Measurements from ENCODE around the gene QKI.

Gene QKI

DNA sequence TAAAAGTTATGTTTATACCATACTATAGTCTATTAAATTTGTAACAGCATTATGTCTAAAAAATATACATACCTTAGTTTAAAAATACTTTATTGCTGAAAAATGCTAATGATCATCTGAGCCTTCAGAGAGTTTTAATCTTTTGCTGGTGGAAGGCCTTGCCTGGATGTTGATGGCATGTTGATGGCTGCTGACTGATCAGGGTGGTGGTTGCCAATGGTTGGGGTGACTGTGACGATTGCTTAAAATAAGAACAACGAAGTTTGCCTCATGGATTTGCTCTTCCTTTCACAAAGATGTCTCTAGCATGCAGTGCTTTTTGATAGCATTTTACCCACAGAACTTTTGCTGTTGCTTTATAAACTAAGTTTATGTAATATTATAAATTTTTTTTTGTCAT is 68.6 kb downstream of the QKI start:
- DNase-seq, result no peak

DNA sequence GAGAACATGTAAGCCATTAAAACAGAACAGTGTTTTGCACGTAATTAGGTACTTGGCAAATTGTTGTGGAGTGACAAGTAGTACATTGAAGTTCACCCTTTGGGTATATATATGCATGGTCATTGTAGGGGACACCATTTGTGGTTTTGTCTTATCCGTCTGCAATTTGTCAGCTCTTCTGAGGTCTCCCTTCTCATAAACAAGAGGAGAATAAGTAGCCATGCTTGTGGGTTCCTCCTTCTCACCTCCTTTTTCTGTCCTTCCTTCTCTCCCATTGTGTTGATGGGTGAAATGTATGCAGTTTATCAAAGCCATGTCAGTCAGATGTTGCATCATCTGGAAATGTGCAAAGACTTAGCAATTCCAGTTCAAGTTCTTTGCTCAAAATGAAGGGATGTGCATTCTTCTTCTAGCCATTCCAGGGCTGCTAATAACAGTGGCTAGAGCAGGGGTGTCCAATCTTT is 70.9 kb downstream of the QKI start:
- no peak for DNase-seq

DNA sequence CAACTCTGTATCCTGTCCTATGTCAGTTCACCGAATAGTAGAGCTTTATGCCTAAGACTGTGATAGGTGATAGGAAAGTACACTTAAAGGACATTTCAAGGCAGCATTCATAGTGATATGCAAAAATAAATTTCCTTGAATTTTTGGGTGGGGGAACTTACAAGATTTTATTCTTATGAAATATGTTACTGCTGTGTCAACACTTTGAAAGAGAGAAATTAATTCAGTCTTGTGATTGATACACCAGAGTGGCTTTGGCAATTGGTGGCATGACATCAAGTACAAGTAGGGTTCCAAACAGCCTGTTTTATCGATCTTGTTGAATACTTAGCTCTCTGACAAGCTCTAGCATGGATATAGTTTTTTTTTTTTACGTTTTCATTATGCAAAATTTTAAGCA is 72.3 kb downstream of the QKI start:
- DNase-seq, result no peak

DNA sequence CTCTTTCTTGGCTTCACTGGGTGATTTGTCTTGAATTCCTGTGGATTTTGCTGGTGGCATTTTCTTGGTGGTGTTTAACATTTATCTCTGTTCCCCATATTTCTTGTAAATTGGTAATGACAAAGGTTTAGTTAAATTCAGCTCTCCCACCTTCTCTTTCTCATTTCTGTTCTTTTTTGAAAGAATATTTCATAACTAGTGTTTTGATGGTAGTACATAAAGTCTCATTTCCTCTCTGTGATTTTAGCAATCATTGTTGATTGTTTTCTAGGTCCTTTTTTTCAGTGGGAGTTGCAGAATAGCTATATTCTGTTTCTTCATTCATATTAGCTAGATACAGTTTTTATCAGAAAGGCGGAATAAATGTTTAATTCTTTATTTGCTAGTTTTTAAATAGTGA is 73.1 kb downstream of the QKI start:
- no peak for DNase-seq

DNA sequence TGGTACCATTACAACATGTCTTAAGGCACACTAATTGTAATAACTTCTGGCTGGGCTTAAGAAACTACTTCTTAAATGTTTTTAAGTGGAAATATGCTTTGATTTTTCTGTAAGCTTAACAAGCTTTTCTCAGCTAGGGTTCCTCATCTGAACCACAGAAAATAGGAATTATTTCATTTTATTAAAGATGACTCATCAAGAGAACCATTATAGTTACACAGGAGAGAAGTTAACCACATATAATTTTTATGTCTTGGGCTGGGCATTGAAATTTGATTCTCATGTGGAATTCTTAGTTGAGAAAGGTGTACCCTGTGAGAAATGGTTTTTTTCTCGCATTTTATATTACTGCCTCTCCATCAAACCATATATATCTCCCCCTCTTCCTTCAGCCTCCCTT is 75.1 kb downstream of the QKI start:
- DNase-seq, result no peak

DNA sequence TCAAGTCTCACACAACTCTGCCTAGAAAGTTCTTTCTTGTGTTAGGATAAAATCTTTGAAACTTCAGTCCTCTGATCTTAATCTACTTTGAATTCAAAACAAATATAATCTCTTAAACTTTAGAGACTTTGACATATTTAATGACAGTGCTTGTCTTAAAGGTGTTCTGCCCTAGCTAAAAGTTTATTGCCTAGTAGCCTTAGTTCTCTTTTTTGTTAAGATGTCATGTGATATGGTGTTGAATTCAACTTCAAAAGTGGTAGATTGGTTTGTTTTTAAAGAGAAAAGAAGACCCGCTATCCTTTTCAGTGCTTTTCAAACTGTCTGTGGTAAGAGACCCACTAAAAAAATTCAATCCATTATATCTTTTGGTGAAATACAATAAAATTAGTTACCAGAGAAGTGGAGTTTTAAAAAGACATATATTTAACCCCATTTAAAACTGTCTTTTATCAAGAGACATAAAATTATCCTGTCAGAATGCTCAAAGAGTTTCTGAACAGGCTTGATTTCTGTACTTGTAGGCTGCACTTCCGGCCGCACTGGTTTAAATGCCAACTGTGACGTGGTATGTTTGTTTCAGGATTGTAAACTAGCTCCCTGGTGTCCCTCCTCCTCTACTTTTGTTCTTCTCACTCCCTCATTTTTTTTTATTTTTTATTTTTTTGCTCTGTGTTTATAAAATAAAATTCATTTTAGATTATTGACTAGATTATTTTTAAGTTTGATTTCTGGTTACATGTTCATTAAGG is 76.5 kb downstream of the QKI start:
- peak in 23 of 51 donors; percentile 3 to 59 (median 21) for DNase-seq

DNA sequence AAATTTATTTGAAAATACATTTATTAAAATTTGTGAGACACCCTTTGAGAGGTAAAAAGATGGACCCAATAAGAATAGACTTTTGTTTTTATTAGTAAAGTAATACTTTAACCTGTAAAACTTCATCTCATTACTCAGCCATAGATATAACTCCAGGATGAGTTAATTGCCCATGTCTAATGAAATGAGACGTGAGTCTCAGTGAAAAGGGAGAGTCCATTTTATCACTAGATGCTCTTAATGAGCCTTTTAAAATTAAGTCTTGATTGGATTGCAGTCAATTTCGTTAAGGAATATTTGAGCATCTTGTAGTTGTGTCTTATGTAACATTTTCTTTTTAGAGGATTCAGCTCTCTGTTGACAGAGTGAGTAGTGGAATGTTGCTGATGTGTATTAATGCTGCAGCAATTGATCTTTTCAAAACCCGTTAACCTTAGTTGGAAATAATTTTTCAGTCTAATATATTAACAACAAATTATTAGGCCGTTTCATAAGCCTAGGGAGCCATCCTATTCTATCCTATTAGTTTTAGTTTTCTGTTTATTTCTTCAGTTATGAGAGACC is 77.3 kb downstream of the QKI start:
- no peak for DNase-seq

DNA sequence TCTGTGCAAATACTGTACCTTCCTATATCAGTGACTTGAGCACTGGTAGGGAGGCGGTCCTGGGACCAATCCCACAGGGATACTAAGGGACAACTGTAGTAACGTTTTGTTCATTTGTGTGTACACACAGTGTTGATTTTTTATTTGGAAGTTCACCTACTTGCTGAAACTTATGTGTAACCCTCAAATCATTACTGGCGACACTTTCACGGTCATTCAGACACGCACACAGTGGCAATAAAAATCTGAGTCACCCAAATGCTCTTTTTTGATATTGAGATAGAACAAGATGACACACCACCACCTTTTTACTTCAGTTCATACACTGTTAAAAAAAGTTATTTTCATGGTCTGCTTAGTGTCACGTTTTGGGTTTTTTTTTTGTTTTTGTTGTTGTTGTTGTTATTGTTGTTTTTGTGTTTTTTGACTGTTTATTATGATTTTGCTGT is 79.8 kb downstream of the QKI start:
- DNase-seq, result no peak

DNA sequence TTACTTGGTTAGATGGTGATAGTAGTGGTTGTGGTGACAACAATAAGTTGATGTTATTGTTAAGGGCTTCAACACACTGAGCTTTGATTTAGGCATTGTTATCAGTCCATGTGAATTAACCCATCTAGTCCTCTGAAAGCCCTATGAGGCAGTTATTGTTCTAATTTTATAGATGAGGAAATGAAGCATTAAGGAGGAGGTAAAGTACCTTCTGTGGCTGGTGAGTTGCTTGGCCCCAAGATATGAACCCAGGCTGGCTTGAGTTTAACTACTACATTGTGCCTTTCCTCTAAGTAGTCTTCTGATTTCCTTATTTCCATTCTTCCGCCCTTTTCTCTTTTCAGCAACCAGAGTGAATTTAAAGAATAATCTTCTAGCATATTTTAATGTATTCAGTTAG is 81.7 kb downstream of the QKI start:
- no peak for DNase-seq

DNA sequence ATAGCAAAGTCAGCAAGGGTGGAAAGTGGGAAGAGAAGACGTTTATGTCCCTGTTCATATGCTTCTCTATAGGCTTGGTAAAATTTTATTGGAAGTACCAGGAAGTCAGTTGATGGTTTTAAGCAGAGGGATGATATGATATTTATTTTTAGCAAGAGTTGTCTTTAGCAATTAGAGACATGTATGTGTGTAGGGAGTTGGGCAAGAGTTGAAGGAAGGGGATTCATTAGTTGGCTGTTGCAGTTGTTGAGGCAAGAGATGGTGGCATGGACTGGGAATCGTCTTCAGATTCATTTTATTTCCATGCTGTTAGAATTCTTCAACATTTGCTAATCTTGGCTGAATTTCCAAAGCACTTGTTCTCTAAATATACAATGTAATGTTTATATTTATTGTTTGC is 85.6 kb downstream of the QKI start:
- DNase-seq, result no peak

DNA sequence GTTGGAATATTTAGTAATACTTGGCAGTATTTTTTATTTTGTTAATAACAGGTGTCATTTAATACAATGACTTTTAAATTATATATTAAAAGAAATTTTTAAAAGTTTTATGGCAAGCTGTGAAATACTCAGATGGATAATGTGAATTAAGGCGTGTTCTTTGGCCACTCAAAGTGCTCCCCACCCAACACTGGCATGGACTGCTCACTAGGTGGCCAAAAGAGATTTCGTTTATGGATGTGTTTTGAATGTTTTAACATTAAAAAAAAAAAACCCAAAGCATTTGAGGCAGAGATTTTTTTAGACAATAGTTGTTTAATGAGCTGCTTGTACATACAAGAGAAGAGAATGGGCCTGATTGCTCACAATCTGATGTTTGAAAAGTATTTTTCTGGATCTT is 86.5 kb downstream of the QKI start:
- DNase-seq, result no peak

DNA sequence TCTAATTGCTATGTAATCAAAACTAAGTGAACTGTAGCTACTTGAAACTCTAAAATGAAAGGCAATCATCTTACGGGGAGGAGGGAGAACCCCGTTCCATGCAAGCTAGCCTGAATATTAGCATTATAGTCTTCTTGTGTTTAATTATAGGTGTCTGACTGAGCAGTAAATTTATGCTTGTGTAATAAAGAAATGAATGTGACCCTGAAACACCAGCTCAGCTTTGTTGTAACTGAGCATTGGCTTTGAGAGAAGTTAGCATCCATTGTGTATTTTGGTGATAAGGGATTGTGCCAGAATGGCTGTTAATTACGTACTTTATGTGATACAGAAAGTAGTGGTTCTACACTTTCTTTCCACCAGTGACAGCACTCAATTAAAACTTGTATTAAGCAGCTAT is 86.9 kb downstream of the QKI start:
- DNase-seq, result no peak

DNA sequence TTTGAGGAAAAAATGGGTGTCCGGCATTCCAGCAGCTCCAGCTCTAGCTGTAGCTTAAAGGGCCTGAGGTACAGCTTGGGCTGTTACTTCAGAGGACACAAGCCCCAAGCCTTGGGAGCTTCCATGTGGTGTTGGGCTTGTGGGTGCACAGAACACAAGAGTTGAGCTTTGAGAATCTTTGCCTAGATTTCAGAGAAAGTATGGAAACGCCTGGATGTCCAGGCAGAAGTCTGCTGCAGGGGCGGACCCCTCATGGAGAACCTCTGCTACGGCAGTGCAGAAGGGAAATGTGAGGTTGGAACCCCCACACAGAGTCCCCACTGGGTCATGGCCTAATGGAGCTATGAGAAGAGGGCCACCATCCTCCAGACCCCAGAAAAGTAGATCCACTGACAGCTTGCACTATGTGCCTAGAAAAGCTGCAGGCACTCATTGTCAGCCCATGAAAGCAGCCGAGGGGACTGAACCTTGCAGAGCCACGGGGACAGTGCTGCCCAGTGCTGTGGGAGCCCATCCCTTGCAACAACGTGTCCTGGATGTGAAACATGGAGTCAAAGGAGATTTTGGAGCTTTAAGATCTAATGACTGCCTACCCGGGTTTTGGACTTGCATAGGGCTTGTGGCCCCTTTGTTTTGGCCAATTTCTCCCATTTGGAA is 90.6 kb downstream of the QKI start:
- no peak for DNase-seq

DNA sequence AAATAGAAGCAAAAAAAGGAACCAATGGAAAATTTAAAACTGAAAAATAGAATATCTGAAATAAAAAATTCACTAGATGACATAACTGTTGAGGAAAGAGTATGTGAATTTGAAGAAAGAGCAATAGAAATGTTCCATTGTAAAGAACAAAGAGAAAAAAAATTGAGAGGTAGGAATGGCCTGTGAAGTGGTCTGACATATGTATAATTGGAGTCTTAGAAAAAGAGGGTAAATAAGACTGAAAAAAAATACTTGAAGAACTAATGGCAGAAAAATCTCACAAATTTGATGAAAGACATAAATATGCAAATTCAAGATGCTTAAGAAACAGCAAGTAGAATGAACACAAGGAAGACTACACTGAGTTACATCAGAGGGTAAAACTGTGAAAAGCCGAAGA is 93.4 kb downstream of the QKI start:
- DNase-seq, result no peak

DNA sequence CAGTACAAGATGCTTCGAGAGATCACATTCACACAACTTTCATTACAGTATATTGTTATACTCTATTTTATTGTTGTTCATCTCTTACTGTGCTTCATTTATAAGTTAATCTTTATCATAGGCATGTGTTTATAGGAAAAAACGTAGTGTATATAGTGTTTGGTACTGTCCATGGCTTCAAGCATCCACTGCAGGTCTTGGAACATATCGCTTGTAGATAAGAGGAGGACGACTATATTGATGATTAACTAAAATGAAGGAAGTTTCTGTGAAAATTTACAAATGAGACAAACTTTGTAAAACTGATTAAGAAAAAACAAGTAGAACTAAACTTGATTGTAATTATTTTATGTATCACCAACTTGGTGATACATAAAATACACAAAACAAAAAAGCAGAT is 98.5 kb downstream of the QKI start:
- DNase-seq, result no peak

DNA sequence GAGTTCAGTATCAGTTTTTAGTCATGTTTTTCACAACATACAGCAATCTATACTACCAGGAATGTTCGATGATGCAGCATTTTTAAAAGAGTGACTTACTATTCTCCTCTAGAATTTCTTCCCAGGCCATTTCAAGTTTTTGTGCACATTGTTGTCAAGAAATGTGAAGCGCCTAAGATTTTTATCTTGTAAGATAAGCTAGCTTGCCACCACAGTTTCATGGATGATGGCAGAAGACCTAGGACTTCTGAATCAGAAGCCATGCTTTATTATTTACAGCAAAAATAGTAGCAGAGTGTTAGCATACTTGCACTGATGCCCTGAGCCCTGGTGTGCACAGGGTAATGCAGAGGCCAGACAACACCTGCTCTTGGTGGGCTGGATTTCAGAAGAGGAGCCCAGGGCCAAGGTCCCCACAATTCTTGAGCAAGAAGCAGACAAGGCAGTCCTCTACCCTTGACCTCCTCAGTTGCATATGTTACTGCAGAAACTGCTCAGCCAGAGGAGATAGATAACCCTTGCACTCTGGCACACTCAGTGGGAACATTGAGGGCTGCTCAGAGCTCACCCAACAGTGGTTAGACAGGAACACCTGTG is 99.2 kb downstream of the QKI start:
- no peak for DNase-seq

DNA sequence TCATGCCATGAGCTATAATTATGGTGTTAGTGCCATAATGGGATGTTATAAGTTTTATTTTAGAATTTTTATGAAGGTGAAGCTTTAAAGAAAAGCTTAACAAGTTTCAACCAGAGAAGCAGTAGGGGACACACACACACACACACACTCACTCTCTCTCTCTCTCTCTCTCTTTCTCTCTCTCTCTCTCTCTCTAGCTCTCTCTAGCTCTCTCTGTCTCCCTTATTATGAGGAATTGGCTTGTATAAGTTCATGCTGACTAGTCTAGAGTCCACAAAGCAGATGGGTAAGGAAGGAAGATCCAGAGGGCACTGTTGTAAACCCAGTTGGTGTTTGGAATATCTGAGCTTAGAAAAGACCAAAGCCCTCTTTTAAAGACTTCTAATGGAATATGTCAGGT is 102.4 kb downstream of the QKI start:
- DNase-seq, result no peak

DNA sequence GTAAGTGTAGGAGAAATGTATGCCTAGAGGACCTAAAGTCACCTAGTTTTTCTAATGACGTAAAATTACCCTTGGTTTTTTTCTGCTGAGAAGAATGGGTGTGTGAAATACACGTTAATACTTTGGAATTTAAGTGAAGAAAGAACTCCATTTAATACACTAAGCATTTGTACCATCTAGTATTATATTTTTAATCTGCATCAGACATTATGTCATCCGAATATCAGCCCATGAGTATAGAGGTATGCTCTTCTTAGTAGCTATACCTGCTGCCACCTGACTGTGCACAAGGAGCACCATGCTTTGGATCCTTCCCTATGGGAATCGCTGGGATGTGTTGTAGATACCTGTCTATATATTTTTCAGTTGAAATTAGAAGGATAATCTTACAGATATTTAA is 106.4 kb downstream of the QKI start:
- DNase-seq, result no peak

DNA sequence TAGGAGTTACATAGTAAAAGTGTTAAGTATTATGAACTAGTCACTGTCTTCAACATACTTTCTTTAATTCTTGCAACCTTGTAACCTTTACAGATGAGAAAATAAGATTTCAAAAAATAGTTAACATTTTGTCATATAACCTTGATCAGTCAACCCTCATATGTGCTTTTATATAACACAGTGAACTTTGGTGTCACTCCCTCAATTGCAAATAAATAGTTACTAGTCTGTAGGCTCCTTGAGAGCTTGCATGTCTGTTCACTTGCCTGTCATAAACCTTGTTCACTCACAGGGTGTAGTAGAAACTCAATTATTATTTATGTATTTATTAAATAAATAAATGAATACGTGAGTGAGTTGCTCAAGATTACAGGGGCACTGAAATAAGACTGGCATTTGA is 107.5 kb downstream of the QKI start:
- no peak for DNase-seq

DNA sequence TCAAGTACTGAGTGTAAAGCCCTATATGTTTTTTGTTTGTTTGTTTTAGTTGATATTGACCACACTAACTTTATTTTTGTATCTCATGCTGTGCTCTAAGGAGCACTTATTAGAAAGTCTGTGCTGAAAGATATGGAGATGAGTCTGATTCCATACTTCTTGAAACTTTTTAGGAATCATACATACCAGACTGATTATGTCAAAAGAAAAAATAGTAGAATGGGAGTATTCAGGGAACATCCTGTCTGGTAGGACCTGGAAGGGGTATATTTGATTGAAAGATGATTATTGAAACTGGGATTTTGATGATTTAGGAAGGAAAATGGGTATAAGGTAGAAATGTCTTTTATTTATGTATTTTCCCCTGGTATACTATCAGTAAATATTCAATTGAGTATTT is 111.4 kb downstream of the QKI start:
- no peak for DNase-seq

DNA sequence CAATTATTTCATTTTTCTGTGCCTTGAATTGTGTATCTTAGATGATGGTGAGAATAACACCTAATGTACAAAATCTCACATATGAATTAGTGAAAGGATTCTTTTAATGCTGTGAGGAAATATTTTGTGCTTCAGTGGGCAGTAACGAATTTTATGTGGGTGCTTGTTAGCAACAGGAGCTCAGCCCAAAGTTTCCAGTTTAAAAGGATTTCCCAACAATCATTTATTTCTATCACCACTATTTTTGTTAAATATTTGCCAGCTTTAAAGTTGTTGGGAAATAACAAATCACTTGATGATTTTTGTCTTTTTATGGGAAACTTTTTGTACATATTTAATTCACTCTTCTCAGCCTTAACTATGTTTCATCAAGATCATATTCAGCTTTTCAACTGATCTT is 111.8 kb downstream of the QKI start:
- DNase-seq, result no peak

DNA sequence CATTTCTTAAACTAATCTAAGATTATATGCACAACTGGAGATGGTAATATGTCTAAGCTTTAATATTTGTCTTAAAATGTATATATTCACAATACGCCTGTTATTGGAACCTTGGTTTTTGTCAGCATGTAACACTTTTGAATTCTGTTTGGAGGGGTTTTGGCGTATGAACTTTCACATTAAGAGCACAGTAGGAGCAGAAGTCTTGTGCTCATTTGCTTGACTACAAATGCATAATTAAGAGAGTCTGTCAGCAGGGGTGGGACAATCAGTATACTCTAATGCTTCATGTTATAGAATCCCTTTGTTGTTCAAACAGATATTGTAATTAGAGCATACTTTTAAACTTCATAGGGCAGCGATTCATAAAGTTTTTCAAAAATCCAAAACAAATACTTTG is 112.8 kb downstream of the QKI start:
- no peak for DNase-seq

DNA sequence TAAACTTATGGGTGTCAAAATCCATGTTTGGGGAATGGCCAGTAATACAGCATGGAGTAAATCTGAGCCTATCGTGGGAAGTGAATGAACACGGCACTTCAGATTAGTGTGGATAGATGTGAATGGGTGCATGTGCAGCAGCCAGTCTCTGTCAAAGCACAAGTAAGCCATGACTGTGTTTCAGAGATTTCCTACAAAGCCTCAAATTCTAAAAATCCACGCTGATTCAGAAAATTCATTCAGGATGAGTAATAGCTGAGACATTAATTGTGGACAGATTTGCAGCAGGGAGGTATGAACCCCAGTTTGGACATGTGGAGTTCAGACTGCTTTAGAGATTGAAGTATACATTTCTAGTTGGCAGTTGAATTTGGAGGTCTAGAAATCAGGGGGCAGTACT is 115.1 kb downstream of the QKI start:
- DNase-seq, result peak in 1 of 51 donors; percentile 29
